SKM-1 (cell line): ENCODE data around the gene SDHB.

Source experiments
- DNase-seq: peaks from one replicate; lab custom pipeline; 2025; ENCODE audit not compliant: unreplicated experiment; lab: John Stamatoyannopoulos, UW

Gene SDHB

GRCh38 chr1:16989676-16990391 is 64.0 kb downstream of the SDHB start:
- no peak for DNase-seq

- no peak for DNase-seq
These were observed 65.6 kb downstream of the SDHB start for GRCh38 chr1:16988210-16988609.

GRCh38 chr1:16986962-16987361 is 66.9 kb downstream of the SDHB start:
- DNase-seq = no peak

- DNase-seq = no peak
These were observed 67.3 kb downstream of the SDHB start for GRCh38 chr1:16986560-16986959.

- no peak for DNase-seq
These were observed 67.7 kb downstream of the SDHB start for GRCh38 chr1:16986113-16986512.

- no peak for DNase-seq
These were observed 69.1 kb downstream of the SDHB start for GRCh38 chr1:16984717-16985116.

GRCh38 chr1:16983649-16984048 is 70.2 kb downstream of the SDHB start:
- DNase-seq = no peak

- no peak for DNase-seq
These were observed 70.9 kb downstream of the SDHB start for GRCh38 chr1:16982902-16983301.

GRCh38 chr1:16981269-16981849 is 72.5 kb downstream of the SDHB start:
- DNase-seq = no peak

GRCh38 chr1:16980473-16981268 is 73.2 kb downstream of the SDHB start, which contains the start of gene MFAP2:
Gene MFAP2, minus strand, starts transcription at chr1:16980620. Its CDS starts 2,347 bp downstream, at chr1:16978273.
- no peak for DNase-seq

GRCh38 chr1:16979475-16980327 is 74.1 kb downstream of the SDHB start:
- DNase-seq = no peak

GRCh38 chr1:16978567-16979474 is 75.0 kb downstream of the SDHB start:
- no peak for DNase-seq

GRCh38 chr1:16978139-16978538 is 75.7 kb downstream of the SDHB start:
- DNase-seq = no peak

- DNase-seq = no peak
These were observed 76.5 kb downstream of the SDHB start for GRCh38 chr1:16977377-16977776.

- DNase-seq = no peak
These were observed 76.9 kb downstream of the SDHB start for GRCh38 chr1:16976966-16977365.

GRCh38 chr1:16975838-16976237 is 78.0 kb downstream of the SDHB start:
- no peak for DNase-seq

GRCh38 chr1:16975211-16975610 is 78.6 kb downstream of the SDHB start:
- no peak for DNase-seq

- no peak for DNase-seq
These were observed 80.6 kb downstream of the SDHB start for GRCh38 chr1:16973215-16973614.

- DNase-seq = no peak
These were observed 81.5 kb downstream of the SDHB start for GRCh38 chr1:16972189-16972895.
